OCI-LY7 (cell line): ENCODE data around the gene PLEKHA5.

Experiments used
- CTCF ChIP-seq: fragments of 200-600 bp; sonication (generic); conservative IDR thresholded peaks from 2 replicates; pipeline ENCODE4 v1.5.1; 2014; ENCODE audit warnings: mild to moderate bottlenecking, antibody characterized with exemption, low read length, moderate library complexity, mixed read lengths
- EZH2phosphoT487 ChIP-seq: fragments of 200-600 bp; sonication (generic); IDR thresholded peaks from 2 replicates; pipeline ENCODE4 v1.6.1; 2018; ENCODE audit warnings: low read depth, borderline replicate concordance, mild to moderate bottlenecking, mixed run types, antibody characterized with exemption, low read length, moderate library complexity, mixed read lengths

GRCh38 chr12:19201661-19202060 is 72.1 kb downstream of the PLEKHA5 start:
- no peak for TF ChIP-seq CTCF
- TF ChIP-seq EZH2phosphoT487 = no peak
